Activated CD4-positive, alpha-beta memory T cell treated with anti-CD3 and anti-CD28 coated beads for 36 hours (primary cell): ENCODE data around the gene ATP13A4. TPM values are rescaled to one million over a fixed set of nuclear protein-coding genes. Genes with fewer than 3 reads are reported as not detected.
"Not testable (repeated sequence)": the region's sequence is repeated elsewhere in the genome, so short reads cannot be mapped to it uniquely, and the experiment has no call there.

ENCODE experiments used
- CTCF ChIA-PET: fragments of 350-600 bp; sonication (Branson Sonifier 250); formaldehyde crosslinking; loops from one replicate; lab custom pipeline; 2021; ENCODE audit warnings: antibody characterized with exemption, inconsistent platforms; lab: Charles Lee
- POLR2A ChIA-PET: fragments of 350-600 bp; sonication (Branson Sonifier 250); formaldehyde crosslinking; loops from one replicate; lab custom pipeline; 2021; ENCODE audit warnings: antibody characterized with exemption; lab: Charles Lee
- DNase-seq: peaks from one replicate; pipeline ENCODE4 v3.0.0-alpha.2; 2020
- H3K27ac Mint-ChIP-seq: one replicate; pipeline ENCODE4 v1.8.0; 2021; ENCODE audit warnings: mixed read lengths
- H3K27me3 Mint-ChIP-seq: one replicate; pipeline ENCODE4 v1.8.0; 2021; ENCODE audit warnings: mixed read lengths
- H3K36me3 Mint-ChIP-seq: one replicate; pipeline ENCODE4 v1.8.0; 2021; ENCODE audit warnings: mixed read lengths
- H3K4me1 Mint-ChIP-seq: one replicate; pipeline ENCODE4 v1.8.0; 2021; ENCODE audit warnings: low read depth, mixed read lengths
- H3K4me3 Mint-ChIP-seq: one replicate; pipeline ENCODE4 v1.8.0; 2021; ENCODE audit warnings: mild to moderate bottlenecking, mixed read lengths
- H3K9me3 Mint-ChIP-seq: one replicate; pipeline ENCODE4 v1.8.0; 2021; ENCODE audit warnings: mixed read lengths
- intact Hi-C: fragments of 100-400 bp; cut with micrococcal nuclease; formaldehyde crosslinking; loops from one replicate; pipeline ENCODE4 v1.15.1; 2023
- total RNA-seq, 2 experiments: library from RNA; stranded (reverse); gene quantifications; one replicate each; pipeline ENCODE4 v1.2.3, GENCODE V29; 2021

Gene ATP13A4
- total RNA-seq, 2 experiments from 2014 or later, result 2.7 to 3.2 TPM

DNA sequence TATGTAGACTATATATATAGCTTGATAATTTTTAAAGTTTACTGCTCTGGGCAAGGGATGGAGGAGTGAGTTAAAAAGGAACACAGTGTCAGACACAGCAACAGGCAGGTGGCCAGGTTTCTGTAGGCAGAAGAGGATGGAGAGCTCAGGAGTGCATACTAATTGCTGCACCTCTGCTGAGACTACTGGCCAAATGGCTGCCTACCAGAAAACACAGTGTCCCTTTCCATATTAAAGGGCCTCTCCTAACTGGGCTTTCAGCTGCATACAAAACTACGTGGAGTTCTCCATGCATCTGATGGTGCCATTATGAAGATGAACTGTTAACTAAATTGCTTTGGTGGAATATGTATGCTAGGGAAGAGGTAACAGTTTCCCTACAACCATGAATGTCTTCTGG, 1.8 kb downstream of the ATP13A4 start:
- no peaks in the 10 kb centered on the region for H3K27me3 Mint-ChIP-seq
- CTCF ChIA-PET, result no interaction called here

DNA sequence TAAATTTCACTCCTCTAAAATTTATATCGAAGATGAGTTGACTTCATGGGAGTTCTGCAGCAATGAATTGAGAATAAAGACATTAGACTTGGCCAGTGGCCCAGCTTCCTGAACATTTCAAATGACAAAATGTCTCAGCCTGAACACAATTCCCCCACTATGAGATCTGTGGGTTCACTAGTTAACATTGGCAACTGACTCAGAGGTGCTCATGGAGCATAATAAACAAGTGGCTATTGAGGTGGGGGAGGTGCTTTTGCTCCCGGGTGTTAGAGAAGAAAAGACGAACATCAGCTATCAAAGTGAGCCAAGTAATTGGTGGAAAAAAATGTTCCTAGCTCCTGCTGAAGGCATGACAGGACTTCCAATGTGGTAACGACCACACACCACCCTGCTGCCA, 6.3 kb downstream of the ATP13A4 start:
- no peak for DNase-seq
- POLR2A ChIA-PET, result no interaction called here
- intact Hi-C loops, result no loop called here
- H3K4me3 Mint-ChIP-seq, result no peak overlapping the region
- CTCF ChIA-PET, result no interaction called here
- no peaks in the 10 kb centered on the region for H3K27me3 Mint-ChIP-seq
- H3K27ac Mint-ChIP-seq, result no peak overlapping the region
- peaks cover 12% of the 10 kb centered on the region for H3K9me3 Mint-ChIP-seq
- no peaks in the 10 kb centered on the region for H3K36me3 Mint-ChIP-seq
- no peaks in the 10 kb centered on the region for H3K4me1 Mint-ChIP-seq

More for the DNA sequence above, 1.8 kb downstream of the ATP13A4 start:
- DNase-seq, result no peak
- intact Hi-C loops, result no loop called here
- POLR2A ChIA-PET, result no interaction called here
- H3K36me3 Mint-ChIP-seq, result no peaks in the 10 kb centered on the region
- no peak overlapping the region for H3K4me3 Mint-ChIP-seq
- no peak overlapping the region for H3K27ac Mint-ChIP-seq
- H3K4me1 Mint-ChIP-seq, result no peaks in the 10 kb centered on the region
- H3K9me3 Mint-ChIP-seq, result no peaks in the 10 kb centered on the region

DNA sequence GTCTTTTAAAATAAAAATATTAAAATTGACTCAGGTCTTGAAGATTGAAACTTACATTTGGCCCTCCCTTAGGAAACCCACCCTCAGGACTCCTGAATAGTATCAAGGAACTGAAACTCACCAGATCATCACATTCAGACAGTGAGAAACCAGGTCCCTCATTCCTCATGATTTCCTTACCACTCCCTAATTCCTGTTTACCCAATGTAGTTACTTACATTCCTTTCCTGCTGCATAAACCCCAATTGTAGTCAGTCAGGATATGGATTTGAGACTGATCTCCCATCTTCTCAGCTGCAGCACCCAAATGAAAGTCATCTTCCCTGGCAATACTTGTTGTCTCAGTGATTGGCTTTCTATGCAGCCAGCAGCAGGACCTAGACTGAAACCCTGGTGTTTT, 8.6 kb downstream of the ATP13A4 start:
- H3K4me3 Mint-ChIP-seq, result no peak overlapping the region
- ChIA-PET POLR2A (no interaction called here), CTCF (no interaction called here)
- no peaks in the 10 kb centered on the region for H3K36me3 Mint-ChIP-seq
- peaks cover 12% of the 10 kb centered on the region for H3K9me3 Mint-ChIP-seq
- intact Hi-C loops, result no loop called here
- DNase-seq, result no peak
- no peaks in the 10 kb centered on the region for H3K27me3 Mint-ChIP-seq
- H3K27ac Mint-ChIP-seq, result no peak overlapping the region
- no peaks in the 10 kb centered on the region for H3K4me1 Mint-ChIP-seq

DNA sequence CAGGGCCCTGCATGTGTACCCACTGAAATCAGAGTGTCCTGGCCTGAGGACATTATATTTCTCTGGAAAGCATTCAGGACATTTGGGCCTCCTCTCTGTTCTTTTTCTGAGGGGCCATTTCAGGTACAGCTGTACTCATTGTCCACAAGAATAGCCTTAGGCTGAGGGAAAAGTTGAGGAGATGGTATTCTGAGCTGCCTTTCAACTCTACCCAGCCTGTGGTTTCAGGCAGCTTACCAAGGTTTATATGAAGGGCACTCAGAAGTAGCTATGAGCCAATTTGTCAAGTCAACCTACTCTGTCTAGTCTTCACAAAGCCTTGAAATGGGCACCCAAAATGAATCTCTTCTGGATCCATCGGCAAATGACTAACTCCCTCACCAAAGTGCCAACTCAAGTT, 9.4 kb downstream of the ATP13A4 start:
- intact Hi-C loops, result no loop called here
- POLR2A ChIA-PET, result no interaction called here
- Mint-ChIP-seq H3K27ac (no peak overlapping the region), H3K27me3 (no peaks in the 10 kb centered on the region), H3K4me3 (no peak overlapping the region), H3K36me3 (no peaks in the 10 kb centered on the region), H3K9me3 (peaks cover 12% of the 10 kb centered on the region), H3K4me1 (no peaks in the 10 kb centered on the region)
- DNase-seq, result no peak
- CTCF ChIA-PET, result no interaction called here

DNA sequence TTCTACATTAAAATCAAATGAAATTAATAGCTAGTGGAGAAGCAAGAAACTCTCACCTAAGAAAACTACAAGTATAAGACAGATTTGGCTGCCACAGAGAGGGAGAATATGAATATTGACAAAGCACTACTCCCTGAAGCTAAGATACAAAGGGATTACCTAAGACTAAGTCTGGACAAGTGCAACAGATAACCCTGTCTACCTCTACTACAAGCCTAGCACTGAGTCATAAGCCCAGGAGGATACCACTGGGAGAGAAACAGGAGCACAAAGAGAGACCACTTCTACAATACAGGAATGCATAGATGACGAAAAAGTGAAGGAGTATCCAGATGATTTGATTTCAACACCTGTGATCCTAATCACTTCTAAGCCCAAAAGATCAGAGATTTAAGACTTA, 10.4 kb downstream of the ATP13A4 start:
- ChIA-PET POLR2A (no interaction called here), CTCF (no interaction called here)
- no peak for DNase-seq
- H3K4me3 Mint-ChIP-seq, result no peak overlapping the region
- intact Hi-C loops, result no loop called here
- H3K36me3 Mint-ChIP-seq, result no peaks in the 10 kb centered on the region
- H3K27me3 Mint-ChIP-seq, result no peaks in the 10 kb centered on the region
- peaks cover 12% of the 10 kb centered on the region for H3K9me3 Mint-ChIP-seq
- H3K4me1 Mint-ChIP-seq, result no peaks in the 10 kb centered on the region
- H3K27ac Mint-ChIP-seq, result no peak overlapping the region

DNA sequence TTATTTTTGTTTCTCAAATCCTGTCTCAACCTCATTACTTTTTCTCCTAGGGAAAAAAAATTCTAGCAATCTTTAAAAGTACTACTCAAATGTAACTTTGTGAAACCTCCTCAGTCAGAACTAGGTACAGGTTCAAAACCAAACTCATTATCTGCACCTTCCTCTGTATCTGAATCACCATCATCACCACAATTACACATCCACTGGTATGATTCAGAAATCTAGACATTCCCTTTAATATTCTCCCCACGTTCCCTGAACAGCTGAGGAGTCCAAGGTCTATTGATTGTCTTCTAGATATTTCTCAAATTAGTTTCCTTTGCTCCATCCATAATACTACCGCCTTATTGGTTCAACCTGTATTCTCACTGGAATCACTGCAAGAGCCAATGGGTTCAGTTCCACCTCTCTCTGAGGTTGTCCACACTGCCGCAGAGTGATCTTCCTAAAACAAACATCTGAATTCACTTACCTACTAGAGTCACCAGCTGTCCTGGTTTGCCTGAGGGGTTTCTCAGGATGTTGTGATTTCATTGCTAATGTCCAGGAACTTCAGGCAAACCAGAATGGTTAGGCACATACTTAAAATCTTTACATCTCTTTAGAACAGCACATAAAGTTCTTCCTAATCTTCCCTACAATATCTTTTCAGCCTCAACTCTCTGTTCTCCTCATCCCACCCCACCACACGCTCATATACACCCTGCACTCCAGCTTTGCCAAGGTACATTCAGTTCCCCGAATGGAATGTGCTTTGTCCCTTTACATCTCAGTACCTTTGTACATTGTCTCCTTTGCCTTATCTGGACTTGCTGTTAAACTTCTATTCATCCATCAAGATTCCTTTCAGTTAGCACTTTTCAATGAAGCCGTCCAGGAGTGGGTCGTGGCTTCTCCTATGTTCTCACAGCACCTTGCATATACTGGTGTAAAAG, 24.2 kb downstream of the ATP13A4 start:
- H3K4me1 Mint-ChIP-seq, result no peaks in the 10 kb centered on the region
- no peak overlapping the region for H3K27ac Mint-ChIP-seq
- POLR2A ChIA-PET, result no interaction called here
- H3K9me3 Mint-ChIP-seq, result no peaks in the 10 kb centered on the region
- DNase-seq, result no peak
- CTCF ChIA-PET, result no interaction called here
- H3K4me3 Mint-ChIP-seq, result no peak overlapping the region
- H3K36me3 Mint-ChIP-seq, result no peaks in the 10 kb centered on the region
- intact Hi-C loops, result no loop called here
- H3K27me3 Mint-ChIP-seq, result peaks cover 4% of the 10 kb centered on the region

DNA sequence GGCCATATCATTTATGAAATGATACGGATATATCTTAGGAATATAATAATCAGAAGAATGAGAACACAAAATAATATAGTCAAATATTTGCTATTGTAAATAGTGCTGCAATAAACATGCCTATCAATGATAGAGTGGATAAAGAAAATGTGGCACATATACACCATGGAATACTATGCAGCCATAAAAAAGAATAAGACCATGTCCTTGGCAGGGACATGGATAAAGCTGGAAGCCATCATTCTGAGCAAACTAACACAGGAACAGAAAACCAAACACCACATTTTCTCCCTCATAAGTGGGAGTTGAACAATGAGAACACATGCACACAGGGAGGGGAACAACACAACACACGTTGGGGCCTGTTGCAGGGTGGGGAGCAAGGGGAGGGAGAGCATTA, 28.6 kb downstream of the ATP13A4 start:
- H3K36me3 Mint-ChIP-seq, CTCF ChIA-PET, H3K27me3 Mint-ChIP-seq, POLR2A ChIA-PET, H3K4me3 Mint-ChIP-seq, intact Hi-C loops, H3K9me3 Mint-ChIP-seq, H3K27ac Mint-ChIP-seq, H3K4me1 Mint-ChIP-seq, DNase-seq: not testable (repeated sequence)

DNA sequence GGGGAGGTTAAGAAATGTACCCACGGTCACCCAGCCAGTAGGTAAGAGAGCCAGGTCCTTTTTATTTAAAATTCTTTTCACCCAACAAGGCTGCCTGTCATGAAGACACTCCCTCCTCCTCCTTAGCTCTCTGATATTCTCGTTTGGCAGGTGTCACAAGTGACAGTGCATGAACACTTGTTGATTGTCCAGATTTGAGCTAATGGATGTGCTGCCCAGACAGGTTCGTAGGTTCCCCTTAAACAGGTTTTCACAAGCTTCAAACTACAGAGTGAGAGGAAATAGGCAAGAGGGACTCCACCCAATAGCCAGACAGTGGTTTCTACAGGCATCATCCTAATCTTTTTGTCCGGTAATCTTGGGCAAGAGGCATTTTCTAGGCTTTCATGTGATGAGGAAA, 32.2 kb downstream of the ATP13A4 start:
- CTCF ChIA-PET, result no interaction called here
- Mint-ChIP-seq H3K27ac (no peak overlapping the region), H3K36me3 (no peaks in the 10 kb centered on the region), H3K9me3 (no peaks in the 10 kb centered on the region), H3K4me3 (no peak overlapping the region), H3K27me3 (peaks cover 5% of the 10 kb centered on the region), H3K4me1 (no peaks in the 10 kb centered on the region)
- intact Hi-C loops, result no loop called here
- DNase-seq, result no peak
- POLR2A ChIA-PET, result no interaction called here

DNA sequence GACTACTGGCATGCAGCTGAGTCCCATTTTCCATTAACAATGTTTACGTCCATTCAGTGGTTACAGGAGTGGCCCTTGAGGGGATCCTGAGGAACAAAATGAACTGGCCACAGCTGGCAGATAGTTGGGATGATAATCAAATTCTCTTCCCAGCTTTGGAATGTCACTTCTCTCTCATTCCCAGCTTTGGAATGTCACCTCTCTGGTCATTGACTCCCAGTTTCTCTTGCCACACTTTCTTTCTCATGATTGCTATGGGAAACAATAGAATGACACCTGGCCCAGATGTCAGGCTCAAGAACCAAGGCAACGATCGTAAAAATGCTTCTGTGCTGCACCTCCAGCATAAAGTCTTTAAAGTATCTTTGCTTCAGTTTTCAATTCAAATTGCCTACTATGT, 34.0 kb downstream of the ATP13A4 start:
- H3K27ac Mint-ChIP-seq, result no peak overlapping the region
- intact Hi-C loops, result no loop called here
- H3K4me1 Mint-ChIP-seq, result no peaks in the 10 kb centered on the region
- H3K36me3 Mint-ChIP-seq, result no peaks in the 10 kb centered on the region
- DNase-seq, result no peak
- CTCF ChIA-PET, result no interaction called here
- no peaks in the 10 kb centered on the region for H3K9me3 Mint-ChIP-seq
- H3K4me3 Mint-ChIP-seq, result no peak overlapping the region
- POLR2A ChIA-PET, result no interaction called here
- H3K27me3 Mint-ChIP-seq, result peaks cover 5% of the 10 kb centered on the region

DNA sequence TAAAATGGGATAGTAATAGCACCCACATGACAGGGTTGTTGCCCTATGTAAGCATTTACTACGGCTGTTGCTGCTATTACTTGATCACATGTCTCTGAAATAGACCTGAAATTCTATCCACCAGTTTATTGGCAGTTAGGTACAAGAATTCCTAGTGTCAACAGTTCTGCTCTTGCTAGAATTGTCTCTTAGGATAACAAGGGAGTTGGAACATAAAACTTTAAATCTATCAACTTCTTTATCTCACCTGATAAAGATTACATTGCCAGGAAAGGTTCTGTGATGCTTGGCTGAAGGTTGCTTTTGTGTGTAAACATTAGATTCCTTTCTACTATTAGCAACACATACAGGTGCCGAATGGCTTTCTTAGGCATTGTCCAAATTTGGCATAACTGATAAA, 38.7 kb downstream of the ATP13A4 start:
- Mint-ChIP-seq H3K9me3 (no peaks in the 10 kb centered on the region), H3K4me3 (no peak overlapping the region), H3K36me3 (no peaks in the 10 kb centered on the region), H3K27me3 (peaks cover 3% of the 10 kb centered on the region), H3K27ac (no peak overlapping the region), H3K4me1 (no peaks in the 10 kb centered on the region)
- intact Hi-C loops, result no loop called here
- ChIA-PET POLR2A (no interaction called here), CTCF (no interaction called here)
- DNase-seq, result no peak

DNA sequence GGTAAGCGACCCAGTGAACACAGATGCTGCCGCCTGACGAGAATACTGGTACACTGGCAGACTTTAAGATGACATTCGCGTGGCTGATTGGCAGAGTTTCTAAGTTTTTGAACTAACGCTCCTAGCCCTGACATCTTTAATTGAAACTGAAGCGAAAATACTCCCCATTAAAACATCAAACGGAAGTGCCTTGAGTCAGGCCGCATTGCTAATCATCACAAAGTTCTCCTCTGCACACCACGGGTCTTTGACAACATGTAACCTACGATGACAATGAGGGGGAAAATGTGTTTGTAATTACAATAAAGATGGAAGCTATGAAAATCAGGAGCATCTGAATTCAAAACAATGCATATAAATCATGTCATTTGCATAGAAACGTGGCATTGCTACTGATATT, 44.5 kb downstream of the ATP13A4 start:
- ChIA-PET CTCF (no interaction called here), POLR2A (no interaction called here)
- H3K9me3 Mint-ChIP-seq, result no peaks in the 10 kb centered on the region
- H3K27ac Mint-ChIP-seq, result no peak overlapping the region
- H3K36me3 Mint-ChIP-seq, result no peaks in the 10 kb centered on the region
- intact Hi-C loops, result no loop called here
- H3K4me1 Mint-ChIP-seq, result no peaks in the 10 kb centered on the region
- H3K4me3 Mint-ChIP-seq, result no peak overlapping the region
- no peak for DNase-seq
- H3K27me3 Mint-ChIP-seq, result no peaks in the 10 kb centered on the region

DNA sequence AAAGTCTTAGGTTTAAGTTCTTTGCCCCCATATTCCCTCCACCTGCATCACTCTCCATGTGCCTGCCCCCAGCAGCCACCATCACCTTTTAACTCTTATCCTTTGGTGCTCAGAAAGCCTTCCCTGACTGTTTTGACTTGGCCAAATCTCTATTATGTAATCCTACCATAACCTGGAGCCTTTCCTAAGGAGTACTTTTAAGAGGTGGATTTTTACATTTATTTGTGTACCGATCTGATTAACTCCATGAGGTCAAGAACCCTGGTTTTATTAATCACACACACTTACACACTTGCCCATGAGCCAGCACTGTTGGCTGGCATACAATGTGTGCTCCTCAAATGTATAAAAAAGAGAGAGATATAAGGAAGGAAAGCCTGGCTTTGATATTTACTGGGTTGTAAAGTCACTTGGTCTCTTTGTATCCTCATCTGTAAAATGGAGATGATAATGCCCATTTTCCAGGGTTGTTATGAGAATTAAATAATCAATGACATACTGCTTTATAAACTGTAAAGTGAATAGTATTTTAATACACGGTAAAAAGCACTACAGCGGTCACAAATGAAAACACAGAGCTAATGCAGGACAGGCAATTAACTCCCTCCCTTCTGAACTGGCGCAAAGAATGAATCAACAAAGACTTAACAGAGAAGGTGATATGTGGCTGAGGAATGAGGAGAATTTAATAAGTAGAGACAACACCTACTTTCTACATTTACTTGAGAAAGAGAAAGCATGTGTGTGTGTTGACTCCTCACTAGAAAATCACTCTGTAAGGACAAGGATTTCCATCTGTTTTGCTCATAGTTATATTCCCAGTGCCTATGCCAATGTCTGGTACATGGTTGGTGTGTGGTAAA, 45.4 kb downstream of the ATP13A4 start:
- ChIA-PET CTCF (interaction anchor here (0.7 kb wide), 1 partner anchor 11 kb away, joined by 3 read pairs; no protein-coding TSS in a partner anchor), POLR2A (no interaction called here)
- Mint-ChIP-seq H3K27me3 (no peaks in the 10 kb centered on the region), H3K36me3 (no peaks in the 10 kb centered on the region), H3K4me1 (no peaks in the 10 kb centered on the region), H3K9me3 (no peaks in the 10 kb centered on the region), H3K4me3 (no peak overlapping the region), H3K27ac (no peak overlapping the region)
- intact Hi-C loops, result no loop called here
- DNase-seq, result no peak
